Inferior parietal cortex (tissue), 1 donor: ENCODE results near the gene ZIC3.
"Not testable (repeated sequence)": the region's sequence is repeated elsewhere in the genome, so short reads cannot be mapped to it uniquely, and the experiment has no call there.

Experiments used
- DNase-seq: peaks from one replicate; pipeline ENCODE4 v3.0.0-alpha.2; 2016; ENCODE audit errors: extremely low spot score

Gene ZIC3

DNA sequence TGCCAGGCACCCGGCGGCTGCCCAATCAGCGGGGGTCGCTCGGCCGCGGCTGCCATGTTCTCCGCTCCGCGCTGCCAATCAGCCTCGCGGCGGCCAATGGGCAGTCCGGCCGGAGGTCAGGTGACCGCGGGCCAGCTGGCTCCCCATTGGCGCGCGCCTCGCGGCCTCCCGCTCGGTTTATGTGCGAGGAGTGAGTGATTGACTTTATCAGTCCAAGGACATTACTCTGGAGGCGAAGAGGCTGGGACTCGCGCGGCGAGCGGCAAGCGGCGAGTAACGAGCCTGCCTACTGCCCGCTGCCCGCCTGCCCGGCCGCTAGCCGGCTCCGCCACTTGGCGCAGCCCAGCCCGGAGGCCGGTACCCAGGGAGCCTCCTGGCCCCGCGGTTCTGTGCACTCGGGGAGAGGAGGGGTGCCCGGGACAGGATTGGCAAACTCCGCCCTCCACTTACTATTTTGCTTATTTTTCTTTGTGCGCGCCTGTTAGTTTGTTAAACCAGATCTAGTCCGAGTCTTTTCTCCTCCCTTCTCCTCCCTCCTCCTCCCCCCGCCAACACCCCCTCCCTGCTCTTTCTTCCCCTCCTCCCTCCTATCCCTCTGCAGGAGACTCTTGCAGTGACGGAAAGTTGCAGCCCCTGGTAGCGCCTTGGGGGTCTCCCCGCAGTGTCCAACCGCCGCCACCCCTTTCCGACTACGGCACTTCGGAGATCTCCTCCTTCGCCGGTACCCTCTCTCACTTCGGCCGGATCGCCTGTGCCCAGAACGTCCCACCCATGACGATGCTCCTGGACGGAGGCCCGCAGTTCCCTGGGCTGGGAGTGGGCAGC, at the start of gene ZIC3:
Gene ZIC3, plus strand, starts transcription at position 207 of the 825 bp plus-strand sequence. Its CDS starts 565 bp downstream, at position 772.
- DNase-seq: peak; percentile 30

DNA sequence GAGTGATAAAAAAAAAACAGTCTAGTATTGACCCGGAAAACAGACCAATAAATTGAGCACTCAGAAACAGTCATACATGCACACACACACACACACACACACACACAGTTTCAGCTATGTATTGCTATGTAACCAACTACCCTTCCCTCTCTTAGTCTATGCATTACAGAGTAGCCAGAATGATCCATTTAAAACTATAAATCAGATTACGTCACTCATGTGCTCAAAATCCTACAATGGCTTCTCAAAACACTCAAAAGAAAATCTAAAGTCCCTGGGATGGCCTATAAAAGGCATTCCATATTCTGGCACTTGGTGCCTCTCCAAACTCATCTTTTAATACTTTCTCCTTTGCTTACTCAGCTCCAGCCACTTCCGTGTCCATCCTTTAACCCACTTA, 46.5 kb upstream of the ZIC3 start:
- no peak for DNase-seq

DNA sequence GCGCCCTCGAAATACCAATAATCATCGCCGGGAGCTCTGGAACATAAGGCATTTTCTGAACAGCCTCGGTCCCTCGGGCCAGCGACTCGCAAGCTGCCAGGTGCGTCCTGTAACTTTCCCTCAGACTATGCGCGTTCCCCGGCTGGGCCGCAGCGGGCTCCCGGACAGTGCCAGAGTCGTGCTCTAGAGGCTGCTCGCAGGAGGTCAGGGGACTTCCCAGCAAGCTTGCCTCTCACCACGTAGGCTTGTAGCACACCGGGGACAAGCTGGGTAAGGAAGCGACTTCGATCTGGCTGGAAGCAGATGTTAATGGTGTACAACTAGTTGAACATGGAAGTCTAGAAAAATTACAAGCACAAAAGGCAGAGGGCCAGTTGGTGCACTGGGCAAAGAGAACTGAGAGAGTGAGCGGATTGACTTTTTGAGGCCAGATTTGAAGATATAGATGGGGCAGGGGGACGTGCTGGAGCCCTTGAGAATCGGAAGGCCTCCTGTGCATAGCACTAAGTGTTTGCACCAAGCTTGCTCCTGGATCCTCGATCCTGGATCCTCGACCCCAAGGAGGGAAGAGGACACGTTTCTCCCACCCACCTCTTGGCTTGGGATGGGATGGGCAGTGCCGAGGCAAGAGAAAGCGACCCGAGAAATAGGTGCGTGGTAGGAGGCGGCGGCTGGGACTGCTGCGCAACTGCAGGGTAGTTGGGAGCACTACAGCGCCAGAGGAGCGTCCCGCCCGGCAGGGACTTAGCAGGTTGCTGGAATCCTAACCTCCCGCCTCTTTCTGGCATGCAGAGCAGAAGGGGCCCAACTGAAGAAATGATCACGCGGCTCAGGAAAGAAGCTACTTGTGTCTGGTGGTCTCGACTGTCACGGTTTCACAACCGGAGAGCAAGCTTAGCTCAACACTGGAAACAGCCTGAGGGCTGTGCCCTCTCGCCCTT, 19.9 kb upstream of the ZIC3 start:
- no peak for DNase-seq

DNA sequence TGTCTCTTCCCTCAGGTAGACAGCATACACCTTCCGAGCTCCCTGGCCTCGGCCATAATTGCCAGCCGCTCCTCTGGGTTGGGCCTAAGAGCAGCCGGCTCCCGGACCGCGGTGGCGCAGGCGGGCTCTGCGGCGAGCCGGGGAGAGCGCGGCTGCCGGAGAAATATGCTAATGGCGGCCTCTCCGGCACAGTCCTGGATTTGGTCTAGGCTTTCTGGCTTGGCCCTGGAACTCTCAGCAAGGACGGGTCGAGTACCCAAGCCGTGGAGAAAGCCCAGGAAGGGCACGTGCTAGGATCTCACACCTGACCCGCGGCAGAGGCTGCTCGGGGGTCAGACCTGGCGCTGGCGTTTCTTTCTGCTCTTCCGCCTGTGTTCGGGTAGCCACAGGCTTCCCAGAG, 18.6 kb upstream of the ZIC3 start:
- no peak for DNase-seq

DNA sequence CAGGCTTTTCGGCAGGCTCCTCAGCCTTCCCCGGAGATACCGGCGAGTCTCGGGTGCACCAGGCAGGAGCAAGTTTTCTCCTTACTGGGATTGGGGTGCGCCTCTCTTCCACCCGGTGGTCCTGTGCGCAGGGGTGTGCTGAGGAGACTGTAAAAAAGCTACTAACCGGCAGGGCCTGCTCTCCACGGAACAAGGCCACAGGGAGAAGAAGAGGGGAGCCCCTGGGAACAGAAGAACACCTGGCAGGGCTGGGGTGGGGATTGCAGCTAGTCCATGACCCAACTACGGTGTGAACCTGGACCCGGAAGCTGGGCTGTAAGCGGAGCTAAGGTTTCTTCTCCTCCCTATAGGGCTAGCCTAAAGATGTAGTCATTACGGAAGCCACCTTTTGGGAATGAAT, 17.7 kb upstream of the ZIC3 start:
- no peak for DNase-seq

DNA sequence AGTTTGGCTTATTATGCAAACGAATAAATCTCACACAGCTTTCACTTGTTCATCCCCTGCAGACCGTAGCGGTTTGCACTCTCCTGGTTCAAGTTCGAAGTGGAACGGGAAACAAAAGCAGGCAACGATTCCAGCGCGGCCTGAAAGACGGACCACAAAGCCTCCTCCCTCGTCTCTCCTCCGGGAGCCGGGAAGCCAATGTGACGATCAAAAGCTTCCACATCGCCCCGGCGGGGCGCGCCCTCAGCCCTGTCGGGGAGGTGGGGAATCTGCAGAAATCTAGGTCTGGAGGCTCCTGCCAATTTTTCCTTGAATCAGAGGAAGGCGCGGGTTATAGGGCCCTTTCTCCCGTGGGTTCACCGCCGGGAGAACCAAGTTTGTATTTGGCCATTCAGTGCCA, 16.9 kb upstream of the ZIC3 start:
- no peak for DNase-seq

DNA sequence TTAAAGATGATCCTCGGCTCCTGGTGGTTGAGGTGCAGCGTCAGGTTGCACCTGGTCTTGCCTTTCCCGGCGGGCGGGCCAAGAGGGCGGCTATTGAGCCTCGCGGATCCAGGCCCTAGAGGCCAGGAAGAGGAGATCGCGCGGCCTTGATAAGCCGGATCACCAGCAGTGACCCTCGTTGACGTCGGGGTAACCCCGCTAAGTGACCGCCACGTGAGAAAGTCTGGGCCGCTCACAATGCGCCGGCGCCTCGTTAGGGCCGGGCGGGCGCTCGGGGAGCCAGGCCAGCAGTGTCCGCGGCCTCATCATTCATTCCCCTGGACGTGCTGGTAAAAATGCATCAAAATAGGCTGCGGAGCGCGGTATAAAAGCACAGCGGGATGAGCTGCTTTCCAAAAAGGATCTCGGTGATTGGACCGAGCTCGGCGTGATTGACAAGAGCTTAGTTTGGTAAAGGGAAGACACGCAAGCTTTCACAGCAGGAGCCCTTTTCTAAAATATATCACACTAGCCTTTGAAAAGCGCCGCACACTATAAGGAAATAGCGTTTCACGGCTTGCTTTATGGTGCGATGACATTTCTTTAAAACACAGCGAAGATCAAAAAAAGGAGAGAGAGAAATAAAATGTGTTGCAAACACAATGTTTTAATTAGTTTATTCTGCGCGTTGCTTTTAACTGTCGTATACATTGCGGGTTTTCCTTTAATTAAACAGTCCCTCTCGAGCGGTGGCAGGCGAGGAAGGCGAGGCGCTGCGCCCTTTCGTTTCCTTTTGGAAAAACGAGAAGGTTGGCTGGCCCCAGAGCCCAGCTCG, 15.9 kb upstream of the ZIC3 start:
- DNase-seq: no peak

DNA sequence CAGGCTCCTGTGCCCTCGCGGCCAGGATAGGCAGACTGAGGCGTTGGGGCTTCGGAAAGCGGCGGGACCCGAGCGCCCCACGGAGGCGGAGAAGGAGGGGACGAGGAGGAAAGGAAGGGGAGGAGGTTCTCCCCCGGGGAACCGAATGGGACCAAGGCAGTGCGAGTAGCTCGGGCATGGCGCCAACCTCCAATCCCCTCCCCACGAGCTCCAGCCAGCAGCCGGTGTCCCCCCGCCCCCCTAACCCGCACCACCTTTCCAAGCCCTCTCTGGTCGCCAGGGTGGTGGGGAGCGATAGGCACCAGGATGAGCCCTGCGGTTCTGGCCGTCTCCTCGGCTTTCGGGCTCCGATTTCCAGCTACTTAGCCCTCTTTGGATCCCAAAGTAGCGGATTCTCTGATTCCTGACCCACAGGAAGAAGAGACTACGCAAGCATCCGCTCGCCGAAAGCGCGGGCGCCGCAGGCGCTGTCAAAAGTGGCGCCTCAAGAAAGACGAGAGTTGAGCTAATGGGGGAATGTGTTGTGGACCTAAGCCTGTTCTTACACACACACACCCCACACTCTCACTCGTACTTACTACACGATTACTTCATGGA, 15.2 kb upstream of the ZIC3 start:
- DNase-seq: no peak

DNA sequence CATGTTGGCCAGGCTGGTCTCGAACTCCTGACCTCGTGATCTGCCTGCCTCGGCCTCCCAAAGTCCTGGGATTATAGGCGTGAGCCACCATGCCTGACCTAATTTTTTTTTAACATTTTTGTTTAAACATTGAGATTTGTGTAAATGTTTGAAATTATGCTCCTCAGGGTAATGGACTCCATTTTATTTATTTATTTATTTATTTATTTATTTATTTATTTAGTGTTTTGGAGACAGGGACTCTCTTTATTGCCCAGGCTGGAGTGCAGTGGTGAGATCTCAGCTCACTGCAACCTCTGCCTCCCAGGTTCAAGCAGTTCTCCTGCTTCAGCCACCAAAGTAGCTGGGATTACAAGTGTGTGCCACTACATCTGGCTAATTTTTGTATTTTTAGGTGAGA, 13.8 kb upstream of the ZIC3 start:
- DNase-seq: not testable (repeated sequence)

DNA sequence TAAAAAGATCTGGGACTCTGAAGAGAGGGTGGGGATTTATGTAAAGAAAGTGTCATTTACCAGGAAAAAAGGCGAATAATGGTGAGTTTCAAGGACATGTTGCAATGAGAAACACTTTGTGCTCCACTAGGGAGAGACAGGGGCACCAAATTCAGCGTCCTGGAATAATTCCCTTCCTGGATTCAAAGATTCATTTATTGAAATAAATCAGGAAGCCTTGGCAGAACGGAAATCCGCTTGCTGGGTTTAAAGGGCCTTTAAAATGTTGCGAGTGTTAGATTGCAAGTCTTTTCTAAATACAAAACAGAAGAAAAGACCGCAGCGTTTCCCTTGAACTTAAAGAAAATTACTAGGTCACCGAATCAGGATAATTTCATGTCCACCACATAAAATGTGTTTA, 3.8 kb upstream of the ZIC3 start:
- DNase-seq: no peak

DNA sequence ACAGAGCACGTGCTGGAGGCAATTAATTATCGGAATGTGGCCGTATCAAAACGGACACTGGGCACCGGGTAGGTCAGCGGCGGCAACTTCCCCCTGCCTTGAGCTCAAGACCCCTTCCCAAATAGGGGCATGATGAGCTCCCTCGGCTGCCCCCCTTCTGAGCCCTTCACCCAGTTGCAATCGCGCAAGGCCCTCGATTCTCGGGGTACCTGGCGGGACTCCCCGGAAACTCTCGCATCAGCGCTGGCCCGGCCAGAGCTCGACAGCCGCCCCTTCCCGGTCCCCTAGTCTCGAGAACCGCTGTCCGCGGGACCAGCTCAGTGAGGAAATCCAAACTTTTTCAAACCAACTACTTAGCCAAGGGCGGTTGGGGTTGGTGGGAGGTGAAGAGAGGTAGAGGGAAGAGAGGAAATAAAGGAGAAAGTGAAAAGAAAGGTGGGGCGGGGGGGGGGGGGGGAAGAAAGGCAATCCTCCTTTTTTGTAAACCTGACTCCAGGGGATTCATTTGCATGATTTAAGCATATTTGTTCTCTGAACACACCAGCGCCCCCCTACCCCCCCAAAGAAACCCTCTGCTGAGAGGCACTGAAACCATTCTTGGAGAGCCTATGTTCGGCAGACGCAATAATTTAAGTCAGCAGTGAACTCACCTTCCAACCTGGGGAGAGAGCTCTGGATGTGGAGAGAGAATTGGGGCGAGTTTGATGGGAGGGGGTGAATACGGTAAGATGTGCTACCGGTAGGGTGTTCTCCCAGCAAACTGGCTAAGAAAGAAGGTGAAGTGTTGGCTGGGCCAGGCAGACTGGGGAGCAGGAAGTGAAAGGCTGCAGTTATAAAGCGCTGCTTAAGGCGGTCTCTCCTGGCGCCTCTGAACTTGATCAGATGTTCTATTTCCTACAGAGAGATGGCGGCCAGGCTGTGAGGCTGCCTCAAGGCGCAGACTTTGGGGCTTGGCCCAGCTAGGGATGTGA, 2.0 kb upstream of the ZIC3 start:
- DNase-seq: no peak

DNA sequence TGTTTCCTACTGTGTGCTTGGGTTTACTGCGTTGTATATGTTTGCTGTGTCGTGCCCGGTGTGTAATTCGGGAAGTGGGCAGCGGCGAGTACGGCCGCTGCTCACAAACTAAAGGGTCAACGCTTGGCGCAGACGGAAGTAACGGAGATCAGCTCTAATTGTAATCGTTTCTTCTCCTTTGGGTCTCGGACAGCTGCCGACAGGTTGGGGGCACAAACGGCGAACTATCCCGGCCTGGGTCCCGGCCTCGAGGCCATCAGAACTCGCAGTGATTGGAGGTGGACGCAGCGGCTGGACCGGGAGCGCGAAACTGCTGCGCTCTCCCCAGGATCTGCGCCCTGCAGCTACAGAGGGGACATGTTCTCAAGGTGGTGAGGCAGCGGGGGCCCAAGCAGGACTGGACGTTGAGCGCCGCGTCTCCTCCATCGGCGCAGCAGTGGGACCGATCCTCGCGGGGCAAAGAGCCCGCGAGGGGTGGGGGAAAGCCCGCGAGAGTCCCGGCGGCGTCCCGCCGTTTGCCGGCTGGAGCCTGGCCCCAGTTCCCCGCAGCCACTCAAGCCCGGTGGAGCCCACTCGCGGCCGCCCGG, 516 bp upstream of the ZIC3 start:
- no peak for DNase-seq

DNA sequence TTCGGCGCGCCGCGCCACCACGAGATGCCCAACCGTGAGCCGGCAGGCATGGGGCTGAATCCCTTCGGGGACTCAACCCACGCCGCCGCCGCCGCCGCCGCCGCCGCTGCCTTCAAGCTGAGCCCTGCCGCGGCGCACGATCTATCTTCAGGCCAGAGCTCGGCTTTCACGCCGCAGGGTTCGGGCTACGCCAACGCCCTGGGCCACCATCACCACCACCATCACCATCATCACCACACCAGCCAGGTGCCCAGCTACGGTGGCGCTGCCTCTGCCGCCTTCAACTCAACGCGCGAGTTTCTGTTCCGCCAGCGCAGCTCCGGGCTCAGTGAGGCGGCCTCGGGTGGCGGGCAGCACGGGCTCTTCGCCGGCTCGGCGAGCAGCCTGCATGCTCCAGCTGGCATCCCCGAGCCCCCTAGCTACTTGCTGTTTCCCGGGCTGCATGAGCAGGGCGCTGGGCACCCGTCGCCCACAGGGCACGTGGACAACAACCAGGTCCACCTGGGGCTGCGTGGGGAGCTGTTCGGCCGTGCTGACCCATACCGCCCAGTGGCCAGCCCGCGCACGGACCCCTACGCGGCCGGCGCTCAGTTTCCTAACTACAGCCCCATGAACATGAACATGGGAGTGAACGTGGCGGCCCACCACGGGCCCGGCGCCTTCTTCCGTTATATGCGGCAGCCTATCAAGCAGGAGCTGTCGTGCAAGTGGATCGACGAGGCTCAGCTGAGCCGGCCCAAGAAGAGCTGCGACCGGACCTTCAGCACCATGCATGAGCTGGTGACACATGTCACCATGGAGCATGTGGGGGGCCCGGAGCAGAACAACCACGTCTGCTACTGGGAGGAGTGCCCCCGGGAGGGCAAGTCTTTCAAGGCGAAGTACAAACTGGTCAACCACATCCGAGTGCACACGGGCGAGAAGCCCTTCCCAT, 1.1 kb downstream of the ZIC3 start:
- no peak for DNase-seq

DNA sequence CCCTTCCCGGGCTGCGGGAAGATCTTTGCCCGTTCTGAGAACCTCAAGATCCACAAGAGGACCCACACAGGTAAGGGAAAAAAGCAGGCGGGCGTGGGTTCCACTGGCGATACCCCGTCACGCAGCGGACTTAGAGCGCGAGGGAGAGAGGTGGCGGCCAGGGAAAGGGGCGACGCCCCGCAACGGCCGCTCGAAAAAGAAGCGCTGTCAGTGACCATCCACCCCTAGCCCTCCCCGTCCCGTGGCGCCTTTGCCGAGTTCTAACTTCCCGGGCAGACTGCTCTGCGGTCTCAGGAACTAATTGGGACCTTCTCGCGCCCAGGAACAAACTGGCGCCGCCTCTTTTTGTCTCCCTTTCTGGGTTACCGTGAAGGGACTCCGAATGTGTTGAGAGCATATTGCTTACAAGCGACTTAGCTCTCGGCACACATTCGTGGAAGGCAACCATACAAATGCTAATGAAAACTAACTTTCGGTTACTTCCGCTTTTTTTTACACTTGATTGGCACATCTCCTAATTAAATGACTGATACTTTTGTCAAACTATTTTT, 1.8 kb downstream of the ZIC3 start:
- DNase-seq: no peak

DNA sequence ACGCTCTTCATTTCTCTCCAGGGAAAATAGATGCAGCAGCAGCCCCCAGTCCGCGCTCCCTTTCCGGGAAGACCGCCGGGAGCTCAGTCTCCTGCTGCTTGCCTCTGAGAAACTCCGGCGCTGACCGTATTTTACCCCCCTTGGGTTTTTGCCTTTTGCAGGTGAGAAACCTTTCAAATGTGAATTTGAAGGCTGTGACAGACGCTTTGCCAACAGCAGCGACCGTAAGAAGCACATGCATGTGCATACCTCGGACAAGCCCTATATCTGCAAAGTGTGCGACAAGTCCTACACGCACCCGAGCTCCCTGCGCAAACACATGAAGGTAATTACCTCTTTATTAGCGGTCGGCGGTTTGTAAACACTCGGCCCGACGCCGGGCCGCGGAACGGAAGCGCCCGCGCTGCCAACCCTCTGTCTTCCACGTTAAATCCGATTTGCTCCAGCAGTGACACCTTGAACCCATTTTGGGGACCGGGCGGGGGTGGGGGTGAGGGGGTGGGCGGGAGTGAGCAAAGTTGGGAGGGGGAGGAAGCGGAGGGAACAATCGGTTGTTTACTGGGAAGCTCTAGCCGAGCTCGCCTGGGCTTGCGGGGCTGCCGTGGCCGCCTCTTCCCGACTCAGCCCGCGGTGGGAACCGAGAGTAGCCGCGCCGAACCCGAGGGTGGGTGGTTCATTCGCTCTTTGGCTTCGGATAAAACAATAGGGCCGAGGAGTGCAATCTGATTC, 3.0 kb downstream of the ZIC3 start:
- no peak for DNase-seq

DNA sequence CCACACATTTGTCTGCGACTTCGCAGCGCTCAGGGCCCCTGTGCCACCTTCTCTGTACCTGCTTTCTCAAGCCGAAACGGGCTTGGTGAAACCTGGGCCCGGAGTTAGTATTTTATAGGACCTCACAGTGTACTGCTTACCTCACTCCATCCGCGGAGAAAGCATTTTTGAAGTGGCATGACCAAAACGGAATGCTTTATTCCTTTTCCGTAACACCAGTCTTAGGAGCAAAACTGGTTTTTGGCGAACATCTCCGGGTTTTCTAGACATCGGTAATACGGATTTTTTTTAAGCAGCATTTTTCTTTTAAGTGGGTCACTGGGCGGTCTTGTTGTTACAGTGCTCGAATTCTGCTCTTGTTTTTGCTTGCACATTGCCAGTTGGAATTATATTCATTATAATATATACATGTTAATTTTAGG, 3.6 kb downstream of the ZIC3 start:
- DNase-seq: no peak

DNA sequence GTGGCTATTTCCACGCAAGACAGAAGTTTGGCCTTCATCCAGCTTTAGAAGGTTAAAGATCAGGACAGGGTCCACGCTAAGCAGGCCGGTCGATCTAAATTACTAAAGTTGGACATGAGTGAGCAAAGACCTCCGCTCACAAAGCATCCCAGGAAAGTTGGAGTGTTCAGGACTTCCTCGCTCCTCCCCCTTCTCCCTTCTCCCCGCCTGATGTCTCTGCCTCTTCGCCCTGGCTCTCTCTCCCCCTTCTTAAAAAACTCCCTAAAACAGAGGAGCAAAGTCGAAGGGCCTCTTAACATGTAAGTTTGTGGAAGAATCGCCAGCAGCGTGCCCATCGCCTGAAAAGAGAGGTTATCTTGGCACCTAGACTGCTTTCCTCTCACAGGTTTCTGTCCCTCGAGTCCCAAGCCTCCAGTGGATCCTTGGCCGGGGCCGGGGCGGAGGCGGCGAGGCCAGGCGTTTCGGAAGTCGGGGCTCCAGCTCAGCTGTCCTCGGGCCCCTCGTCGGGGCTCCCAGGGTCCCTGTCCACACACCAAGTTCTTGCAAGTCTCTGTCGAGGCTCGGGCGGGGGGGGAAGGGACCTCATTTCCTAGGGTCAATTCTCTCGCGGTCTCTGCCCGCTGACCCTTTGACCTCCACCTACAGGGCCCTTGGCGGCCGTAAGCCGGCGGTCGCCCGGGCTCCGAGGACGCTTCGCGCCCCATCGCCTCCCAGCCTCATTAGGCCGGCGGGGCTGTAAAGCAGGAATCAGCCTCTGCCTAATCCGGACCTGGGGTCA, 7.6 kb downstream of the ZIC3 start:
- DNase-seq: no peak
